Large intestine (tissue), 3 donors: ENCODE results near the gene LHFPL6. TPM values are rescaled to one million over a fixed set of nuclear protein-coding genes. Genes with fewer than 3 reads are reported as not detected.

ENCODE experiments used
- DNase-seq, 2 donors: peaks; one replicate each; pipeline versions ENCODE4 v3.0.0 to v3.0.0-alpha.2; 2013
- H3K27ac ChIP-seq: one replicate; pipeline ENCODE4 v1.5.1; 2013; ENCODE audit warnings: low read length
- H3K27me3 ChIP-seq: 2 replicates; pipeline ENCODE4 v1.6.1; 2013; ENCODE audit warnings: low read length; ENCODE audit not compliant: control insufficient read depth, insufficient read depth
- H3K36me3 ChIP-seq: 2 replicates; pipeline ENCODE4 v1.6.1; 2013; ENCODE audit warnings: low read length; ENCODE audit not compliant: control insufficient read depth, insufficient read depth
- H3K4me1 ChIP-seq: one replicate; pipeline ENCODE4 v1.6.1; 2013; ENCODE audit warnings: low read length; ENCODE audit not compliant: control insufficient read depth, insufficient read depth
- H3K4me3 ChIP-seq: one replicate; pipeline ENCODE4 v1.5.1; 2013; ENCODE audit warnings: low read length
- H3K9me3 ChIP-seq: one replicate; pipeline ENCODE4 v1.6.1; 2013; ENCODE audit warnings: mild to moderate bottlenecking, low read depth, low read length, moderate library complexity; ENCODE audit not compliant: control insufficient read depth
- WGBS: methylation state at CpG from one replicate; pipeline ENCODE4 v1.1.5; 2013; ENCODE audit warnings: low lambda C conversion rate; ENCODE audit not compliant: insufficient coverage; 5-methylcytosine and 5-hydroxymethylcytosine counted together
- polyA plus RNA-seq: library from polyadenylated mRNA; unstranded; fragments of 120-200 nt; gene quantifications from one replicate; pipeline ENCODE4 v1.2.1, GENCODE V29; 2013

LHFPL6 gene
- polyA plus RNA-seq, 1 donor = 22.6 TPM

DNA sequence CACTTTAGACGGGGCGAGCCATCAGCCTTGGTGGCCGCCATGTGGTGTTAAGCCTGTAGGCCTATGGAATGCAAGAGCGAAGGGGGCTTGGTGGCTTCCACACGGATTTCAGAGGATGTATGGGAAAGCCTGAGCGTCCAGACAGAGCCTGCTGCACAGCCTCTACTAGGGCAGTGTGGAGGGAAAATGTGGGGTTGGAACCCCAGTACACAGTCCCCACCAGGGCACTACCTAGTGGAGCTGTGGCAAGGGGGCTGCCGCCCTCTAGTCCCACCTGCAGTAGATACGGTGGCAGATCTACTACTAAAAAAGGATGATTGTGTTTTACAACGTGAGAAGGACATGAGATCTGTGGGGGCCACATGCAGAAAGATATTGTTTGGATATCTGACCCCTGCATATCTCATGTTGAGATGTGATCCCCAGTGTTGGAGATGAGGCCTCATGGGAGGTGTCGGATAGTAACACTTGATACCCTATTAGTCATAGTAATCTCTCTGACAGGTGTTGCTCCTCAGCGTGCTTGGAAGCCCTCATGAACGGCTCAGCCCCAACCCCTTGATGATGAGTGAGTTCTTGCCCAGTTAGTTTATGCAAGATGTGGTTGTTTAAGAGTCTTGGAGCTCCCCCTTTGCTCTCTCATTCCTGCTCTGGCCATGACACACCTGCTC lies 45.6 kb downstream of the LHFPL6 start:
- no peaks in the 10 kb centered on the region for H3K36me3 ChIP-seq
- no peak for DNase-seq
- no peak overlapping the region for H3K27ac ChIP-seq
- H3K9me3 ChIP-seq = no peaks in the 10 kb centered on the region
- no peak overlapping the region for H3K4me3 ChIP-seq
- H3K4me1 ChIP-seq = no peaks in the 10 kb centered on the region
- H3K27me3 ChIP-seq = no peaks in the 10 kb centered on the region
- 100% methylated on average over 1 of the region's 12 CpGs for WGBS

- Histone ChIP-seq H3K4me1 (no peaks in the 10 kb centered on the region), H3K27ac (no peak overlapping the region), H3K9me3 (no peaks in the 10 kb centered on the region), H3K36me3 (no peaks in the 10 kb centered on the region), H3K27me3 (no peaks in the 10 kb centered on the region), H3K4me3 (no peak overlapping the region)
- DNase-seq = no peak
- WGBS = no CpG with 5 or more reads among the region's 1 CpG
Observed at GRCh38 chr13:39556866-39557265, 46.1 kb downstream of the LHFPL6 start.

DNA sequence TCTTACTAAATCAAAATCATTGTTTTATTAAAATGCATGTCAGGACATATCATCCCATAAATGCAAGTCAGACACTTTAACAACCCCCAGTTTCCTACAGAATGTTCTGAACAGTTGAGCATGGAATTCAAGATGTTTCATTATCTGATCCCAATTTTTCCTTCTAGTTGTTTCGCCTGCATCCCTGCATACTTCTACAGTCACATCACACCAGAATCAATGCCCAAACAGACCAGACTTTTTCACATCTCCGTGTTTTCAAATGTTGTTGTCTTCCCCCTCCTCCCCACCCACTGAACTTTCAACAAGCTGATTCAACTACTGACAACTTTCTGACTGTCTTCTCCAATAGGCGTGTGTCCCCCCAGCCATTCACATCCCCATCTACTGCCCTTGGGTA lies 48.6 kb downstream of the LHFPL6 start:
- no peaks in the 10 kb centered on the region for H3K9me3 ChIP-seq
- H3K4me1 ChIP-seq = no peaks in the 10 kb centered on the region
- no peaks in the 10 kb centered on the region for H3K27me3 ChIP-seq
- H3K27ac ChIP-seq = no peak overlapping the region
- no peak for DNase-seq
- no CpG with 5 or more reads among the region's 3 CpGs for WGBS
- no peaks in the 10 kb centered on the region for H3K36me3 ChIP-seq
- no peak overlapping the region for H3K4me3 ChIP-seq

- no peak for DNase-seq
- H3K4me1 ChIP-seq = no peaks in the 10 kb centered on the region
- no peaks in the 10 kb centered on the region for H3K9me3 ChIP-seq
- H3K4me3 ChIP-seq = no peak overlapping the region
- H3K36me3 ChIP-seq = no peaks in the 10 kb centered on the region
- H3K27me3 ChIP-seq = no peaks in the 10 kb centered on the region
- H3K27ac ChIP-seq = no peak overlapping the region
- no CpG with 5 or more reads among the region's 2 CpGs for WGBS
Observed at GRCh38 chr13:39552246-39552645, 50.7 kb downstream of the LHFPL6 start.

- H3K36me3 ChIP-seq = no peaks in the 10 kb centered on the region
- no peaks in the 10 kb centered on the region for H3K9me3 ChIP-seq
- no peaks in the 10 kb centered on the region for H3K4me1 ChIP-seq
- H3K27ac ChIP-seq = no peak overlapping the region
- H3K27me3 ChIP-seq = no peaks in the 10 kb centered on the region
- H3K4me3 ChIP-seq = no peak overlapping the region
- DNase-seq = no peak
Observed at GRCh38 chr13:39550931-39551330, 52.1 kb downstream of the LHFPL6 start.

GRCh38 chr13:39547108-39547507 lies 55.9 kb downstream of the LHFPL6 start:
- Histone ChIP-seq H3K27me3 (no peaks in the 10 kb centered on the region), H3K4me3 (no peak overlapping the region)
- no peak for DNase-seq

DNA sequence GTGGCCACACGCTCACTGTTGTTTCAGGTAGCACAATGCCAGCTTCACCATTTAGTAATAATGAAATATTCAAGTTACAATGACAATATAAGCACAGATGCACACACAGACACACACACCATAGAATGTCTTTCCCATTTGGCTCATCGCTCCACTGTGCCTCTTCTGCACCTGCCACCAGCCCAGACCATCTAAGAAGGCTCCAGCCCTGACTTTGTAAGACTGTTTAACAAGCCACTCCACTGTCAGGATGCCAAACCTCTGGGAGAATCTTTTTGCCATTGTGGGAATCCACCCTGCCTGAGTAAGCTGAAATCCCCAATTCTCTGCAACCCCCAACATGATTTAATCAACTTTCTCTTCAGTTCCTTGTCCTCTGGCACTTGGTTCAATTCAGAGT lies 60.6 kb downstream of the LHFPL6 start:
- Histone ChIP-seq H3K27me3 (no peaks in the 10 kb centered on the region), H3K27ac (no peak overlapping the region), H3K4me3 (no peak overlapping the region), H3K9me3 (no peaks in the 10 kb centered on the region), H3K4me1 (no peaks in the 10 kb centered on the region), H3K36me3 (no peaks in the 10 kb centered on the region)
- DNase-seq = no peak
- WGBS = no CpG with 5 or more reads among the region's 2 CpGs

More at GRCh38 chr13:39547108-39547507, 55.9 kb downstream of the LHFPL6 start:
- H3K36me3 ChIP-seq = no peaks in the 10 kb centered on the region
- no peak overlapping the region for H3K27ac ChIP-seq
- H3K4me1 ChIP-seq = no peaks in the 10 kb centered on the region
- H3K9me3 ChIP-seq = no peaks in the 10 kb centered on the region

GRCh38 chr13:39540929-39541605 lies 61.9 kb downstream of the LHFPL6 start:
- no CpG with 5 or more reads among the region's 1 CpG for WGBS
- H3K4me1 ChIP-seq = no peaks in the 10 kb centered on the region
- no peaks in the 10 kb centered on the region for H3K27me3 ChIP-seq
- DNase-seq = no peak
- H3K27ac ChIP-seq = no peak overlapping the region
- no peak overlapping the region for H3K4me3 ChIP-seq
- H3K9me3 ChIP-seq = no peaks in the 10 kb centered on the region
- no peaks in the 10 kb centered on the region for H3K36me3 ChIP-seq

DNA sequence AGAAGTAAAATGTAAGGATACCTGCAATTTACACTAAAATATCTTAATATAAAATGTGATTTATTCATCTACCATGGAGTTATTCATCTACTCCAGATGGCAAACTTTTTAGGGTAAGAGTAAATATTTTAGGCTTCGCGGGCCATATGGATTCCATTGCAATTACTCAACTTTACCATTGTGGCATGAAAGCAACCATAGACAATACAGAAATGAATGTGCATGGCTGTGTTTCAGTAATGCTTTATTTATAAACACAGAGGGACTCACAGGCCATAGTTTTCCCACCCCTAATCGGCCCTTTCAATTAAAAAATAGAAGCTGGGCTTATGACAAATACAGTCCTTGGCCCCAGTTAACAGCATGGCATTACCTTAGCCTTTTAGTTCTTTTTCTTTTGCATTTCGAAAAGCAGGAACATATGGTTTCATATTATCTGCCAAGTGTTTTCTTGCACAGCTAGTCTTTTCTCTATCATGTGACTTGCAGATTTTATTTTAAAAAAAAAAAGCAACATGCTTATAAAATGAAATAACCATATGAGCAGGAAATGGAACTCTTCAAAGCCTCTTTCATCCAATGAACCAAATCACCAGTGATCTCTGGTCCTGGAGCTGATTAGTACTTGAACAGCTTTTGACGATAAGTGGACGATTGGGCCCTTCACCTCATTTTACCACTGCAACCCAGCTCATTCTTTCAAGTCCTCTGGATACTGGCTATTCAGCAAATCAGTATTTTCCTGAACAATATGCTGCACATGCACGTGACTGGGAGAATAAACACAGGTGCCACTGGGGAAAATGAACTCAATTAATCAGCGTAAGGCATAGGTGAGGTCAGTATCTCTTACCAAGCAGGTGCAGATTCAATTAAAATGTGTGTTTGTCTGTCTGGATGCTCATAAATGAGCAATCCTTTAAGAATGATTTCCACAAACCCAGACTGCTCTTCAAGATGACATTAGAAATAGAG lies 63.9 kb downstream of the LHFPL6 start:
- Histone ChIP-seq H3K4me3 (no peak overlapping the region), H3K27me3 (no peaks in the 10 kb centered on the region), H3K36me3 (no peaks in the 10 kb centered on the region), H3K9me3 (no peaks in the 10 kb centered on the region), H3K27ac (no peak overlapping the region), H3K4me1 (no peaks in the 10 kb centered on the region)
- DNase-seq = no peak
- 100% methylated on average over 1 of the region's 8 CpGs for WGBS

DNA sequence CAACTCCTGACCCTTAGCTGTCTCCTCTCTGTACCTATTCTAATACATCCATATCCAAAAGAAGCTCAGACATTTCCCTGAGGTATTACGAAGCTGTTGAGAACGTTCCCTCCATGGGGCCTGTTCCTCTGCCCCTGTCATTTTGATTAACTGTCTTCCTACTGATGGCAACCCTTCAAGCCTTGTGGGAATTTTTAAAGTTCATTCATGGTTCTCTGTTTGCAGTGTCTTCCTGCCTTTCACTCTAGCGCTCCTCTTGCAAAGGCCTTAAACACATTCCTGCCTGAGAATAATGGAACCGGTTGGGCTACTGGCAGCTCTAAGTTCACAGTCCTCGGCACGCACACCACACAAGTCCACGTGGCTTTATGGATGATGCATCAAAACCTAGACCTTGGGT lies 66.1 kb downstream of the LHFPL6 start:
- WGBS = no CpG with 5 or more reads among the region's 7 CpGs
- no peaks in the 10 kb centered on the region for H3K27me3 ChIP-seq
- H3K4me3 ChIP-seq = no peak overlapping the region
- no peaks in the 10 kb centered on the region for H3K36me3 ChIP-seq
- no peak overlapping the region for H3K27ac ChIP-seq
- H3K4me1 ChIP-seq = no peaks in the 10 kb centered on the region
- no peaks in the 10 kb centered on the region for H3K9me3 ChIP-seq
- no peak for DNase-seq
